SKM-1 (cell line): Measurements from ENCODE around the gene RASSF3.

Experiments used
- DNase-seq: peaks from one replicate; lab custom pipeline; 2025; ENCODE audit not compliant: unreplicated experiment; lab: John Stamatoyannopoulos, UW

The RASSF3 gene

DNA sequence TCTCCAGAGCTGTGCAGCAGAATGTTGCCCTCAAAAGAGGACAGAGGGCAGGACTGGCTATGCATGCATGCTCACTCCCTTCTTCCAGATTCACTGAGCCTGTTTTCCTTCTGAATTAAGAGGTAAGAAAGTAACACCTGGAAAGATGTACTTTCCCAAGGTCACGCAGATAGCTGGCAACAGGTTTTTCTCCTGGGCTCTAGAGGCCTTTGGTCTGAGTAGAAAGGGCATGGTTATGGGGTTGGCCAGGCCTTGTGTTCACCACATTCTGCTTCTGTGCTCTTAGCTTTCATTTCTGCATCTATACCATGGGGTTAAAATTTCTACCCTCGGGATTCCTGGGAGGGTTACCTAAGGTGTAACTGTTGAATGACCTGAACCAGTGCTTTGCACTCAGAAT lies 57.5 kb downstream of the RASSF3 start:
- no peak for DNase-seq

GRCh38 chr12:64669270-64669842 lies 59.1 kb downstream of the RASSF3 start:
- DNase-seq: no peak

DNA sequence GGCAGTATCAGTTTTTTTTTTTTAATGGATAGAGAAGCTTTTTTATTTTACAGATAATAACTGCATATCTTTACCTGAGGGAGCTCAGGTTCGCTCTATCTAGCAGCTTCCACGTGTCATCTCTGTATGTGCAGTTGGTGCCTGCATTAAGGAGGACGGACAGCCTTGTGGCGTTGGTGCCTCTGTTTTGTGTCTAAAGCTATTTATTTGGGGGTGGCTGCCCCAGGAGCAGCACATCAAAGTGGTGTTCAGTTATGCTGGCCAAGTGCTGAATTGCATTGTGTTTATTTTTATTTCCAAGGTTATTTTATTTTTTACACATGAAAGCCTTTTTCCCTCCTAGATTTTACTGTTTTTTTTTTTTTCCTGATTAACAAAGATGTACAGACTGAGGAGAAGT lies 59.7 kb downstream of the RASSF3 start:
- no peak for DNase-seq

GRCh38 chr12:64670919-64671639 lies 60.8 kb downstream of the RASSF3 start:
- no peak for DNase-seq

- no peak for DNase-seq
Observed at GRCh38 chr12:64671681-64672080, 61.4 kb downstream of the RASSF3 start.

DNA sequence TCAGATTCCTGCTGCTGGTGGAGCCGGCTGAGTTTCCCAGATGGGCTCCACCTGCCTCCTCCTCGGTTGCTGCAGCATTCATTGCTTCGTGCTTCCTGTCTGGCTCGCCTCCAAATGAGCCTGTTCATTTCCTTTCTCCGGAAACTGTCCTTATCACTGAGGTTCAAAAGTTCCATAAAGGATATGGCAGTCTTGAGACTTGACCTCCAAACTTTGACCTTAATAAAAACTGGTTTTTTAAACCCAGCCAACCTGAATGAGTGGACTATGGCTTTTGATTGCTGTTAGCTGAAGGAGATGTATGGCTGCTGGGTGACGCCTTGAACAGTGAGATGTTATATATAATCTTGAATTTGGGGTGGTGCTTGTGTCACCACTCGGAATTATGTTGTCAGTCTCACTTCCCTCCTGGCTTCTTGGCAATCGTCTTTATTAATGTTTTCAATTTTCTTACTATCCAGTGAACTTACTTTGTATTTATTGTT lies 62.7 kb downstream of the RASSF3 start:
- no peak for DNase-seq

DNA sequence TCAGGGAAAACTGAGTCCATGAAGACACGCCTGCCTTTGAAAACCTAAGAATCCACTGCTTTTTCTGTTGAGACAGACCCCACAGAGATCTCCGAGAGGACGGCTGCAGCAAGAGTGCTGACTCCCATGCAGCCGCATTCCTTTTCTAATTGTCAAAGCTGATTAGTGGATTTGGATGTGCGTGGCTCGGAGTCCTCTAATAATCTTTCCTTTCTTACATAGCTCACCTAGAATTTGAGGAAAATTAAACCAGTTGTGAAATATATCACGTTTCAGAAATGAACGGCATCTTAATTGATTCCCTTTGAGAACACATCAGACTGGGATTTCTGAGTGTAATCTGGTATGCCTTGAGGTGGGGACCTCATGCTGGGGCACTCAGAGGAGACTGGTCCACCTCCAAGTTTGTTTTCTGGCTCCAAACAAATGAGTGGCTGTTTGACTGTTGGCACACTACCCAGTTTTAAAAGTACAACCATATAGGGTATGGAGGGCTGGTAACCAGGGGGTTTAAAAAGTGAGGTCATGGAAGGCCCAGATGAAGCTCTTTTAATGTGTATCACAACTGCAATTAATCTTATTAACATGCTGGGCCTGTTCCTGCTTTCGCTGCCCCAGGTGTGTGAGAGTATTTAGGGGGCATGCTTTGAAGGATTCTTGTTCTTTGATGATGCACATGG lies 63.3 kb downstream of the RASSF3 start:
- DNase-seq: no peak

DNA sequence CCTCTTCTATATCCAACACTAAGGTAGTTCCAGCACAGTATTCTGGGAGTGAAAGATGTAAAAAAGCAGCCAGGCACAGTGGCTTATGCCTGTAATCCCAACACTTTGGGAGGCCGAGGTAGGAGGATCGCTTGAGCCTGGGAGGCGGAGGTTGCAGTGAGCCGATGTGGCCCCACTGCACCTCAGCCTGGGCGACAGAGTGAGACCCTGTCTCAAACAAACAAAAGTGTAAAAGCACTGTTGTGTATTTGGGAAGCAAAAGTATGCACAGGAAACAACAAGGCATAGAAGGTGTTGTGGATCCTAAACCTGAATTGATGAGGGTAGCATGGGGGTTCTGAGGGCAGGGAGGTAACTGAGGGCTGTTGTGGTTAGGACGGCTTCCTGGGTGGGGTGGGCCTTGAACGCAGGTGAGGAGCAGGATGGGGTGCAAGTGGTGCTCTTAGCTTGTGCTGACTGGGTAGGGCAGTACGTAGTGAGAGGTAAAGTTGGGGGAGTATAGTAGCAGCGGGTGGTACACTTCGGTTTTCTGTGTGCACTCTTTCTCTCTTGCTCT lies 64.2 kb downstream of the RASSF3 start:
- no peak for DNase-seq

GRCh38 chr12:64675795-64676194 lies 65.5 kb downstream of the RASSF3 start:
- DNase-seq: no peak

GRCh38 chr12:64678248-64678647 lies 68.0 kb downstream of the RASSF3 start:
- DNase-seq: no peak

DNA sequence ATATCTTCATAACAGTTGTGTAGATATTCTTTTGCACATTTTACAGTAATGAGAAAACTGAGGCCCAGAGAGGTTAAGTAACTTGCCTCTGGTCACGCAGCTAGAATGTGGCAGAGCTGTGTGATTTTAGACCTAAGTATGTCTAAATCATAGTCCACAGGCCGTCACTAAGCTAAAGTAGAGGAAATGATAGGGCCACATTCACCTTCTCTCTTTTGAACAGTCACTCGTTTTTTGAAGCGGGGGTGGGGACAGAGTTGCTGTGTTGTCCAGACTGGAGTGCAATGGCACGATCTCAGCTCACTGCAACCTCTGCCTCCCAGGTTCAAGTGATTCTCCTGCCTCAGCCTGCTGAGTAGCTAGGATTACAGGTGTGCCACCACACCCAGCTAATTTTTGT lies 68.5 kb downstream of the RASSF3 start:
- DNase-seq: no peak

GRCh38 chr12:64679487-64680001 lies 69.2 kb downstream of the RASSF3 start:
- no peak for DNase-seq

DNA sequence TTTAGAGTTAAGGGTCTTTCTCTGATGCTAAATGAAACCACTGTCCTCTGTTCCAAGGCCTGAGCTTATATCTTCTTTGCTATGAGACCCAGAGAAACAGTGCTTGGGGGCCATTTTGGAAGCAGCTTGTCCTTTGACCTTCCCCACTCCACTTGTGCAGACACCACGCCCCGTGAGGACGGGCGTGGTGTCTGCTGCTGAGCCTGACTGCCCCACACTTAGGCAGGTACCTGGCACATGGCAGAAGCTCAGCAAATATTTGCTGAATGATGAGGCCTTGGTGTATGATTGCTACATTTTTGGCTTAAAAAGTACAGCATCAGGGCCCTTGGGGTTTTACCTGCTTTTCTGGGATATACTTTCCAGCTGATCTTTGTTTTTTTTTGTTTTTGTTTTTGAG lies 69.9 kb downstream of the RASSF3 start:
- DNase-seq: no peak

DNA sequence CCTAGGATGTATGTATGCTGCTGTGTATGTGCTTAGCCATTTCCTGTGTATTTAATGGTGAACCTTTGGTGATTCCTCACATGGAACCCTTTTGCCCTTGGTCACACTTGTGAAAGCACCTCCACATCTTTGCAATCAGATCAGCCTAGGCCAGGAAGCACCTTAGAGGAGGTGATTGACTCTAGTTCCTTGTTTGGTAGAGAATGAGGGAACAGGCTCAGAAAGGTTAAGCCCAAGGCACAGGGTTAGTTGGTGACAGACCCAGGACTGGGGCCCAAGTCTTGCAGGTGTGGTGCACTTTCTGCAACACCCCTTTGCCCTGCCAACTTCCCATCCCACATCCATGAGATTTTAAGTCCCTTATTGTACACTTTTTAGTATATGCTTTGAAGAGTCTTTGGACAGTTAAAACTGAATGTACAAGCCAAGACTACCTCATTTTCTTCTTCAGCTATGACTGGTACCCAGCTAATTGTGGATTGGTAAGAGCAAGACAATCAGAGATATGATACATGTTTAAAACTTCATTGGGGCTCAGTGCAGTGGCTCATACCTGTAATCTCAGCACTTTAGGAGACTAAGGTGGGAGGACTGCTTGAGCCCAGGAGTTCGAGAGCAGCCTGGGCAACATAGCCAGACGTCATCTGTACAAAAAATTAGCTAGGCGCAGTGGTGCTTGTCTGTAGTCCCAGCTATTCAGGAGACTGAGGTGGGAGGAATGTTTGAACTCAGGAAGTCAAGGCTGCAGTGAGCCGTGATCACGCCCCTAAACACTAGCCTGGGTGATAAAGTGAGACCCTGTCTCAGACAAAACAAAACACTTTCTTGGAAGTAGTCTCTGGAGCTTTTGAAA lies 71.1 kb downstream of the RASSF3 start:
- no peak for DNase-seq

- no peak for DNase-seq
Observed at GRCh38 chr12:64682572-64683277, 72.4 kb downstream of the RASSF3 start.

DNA sequence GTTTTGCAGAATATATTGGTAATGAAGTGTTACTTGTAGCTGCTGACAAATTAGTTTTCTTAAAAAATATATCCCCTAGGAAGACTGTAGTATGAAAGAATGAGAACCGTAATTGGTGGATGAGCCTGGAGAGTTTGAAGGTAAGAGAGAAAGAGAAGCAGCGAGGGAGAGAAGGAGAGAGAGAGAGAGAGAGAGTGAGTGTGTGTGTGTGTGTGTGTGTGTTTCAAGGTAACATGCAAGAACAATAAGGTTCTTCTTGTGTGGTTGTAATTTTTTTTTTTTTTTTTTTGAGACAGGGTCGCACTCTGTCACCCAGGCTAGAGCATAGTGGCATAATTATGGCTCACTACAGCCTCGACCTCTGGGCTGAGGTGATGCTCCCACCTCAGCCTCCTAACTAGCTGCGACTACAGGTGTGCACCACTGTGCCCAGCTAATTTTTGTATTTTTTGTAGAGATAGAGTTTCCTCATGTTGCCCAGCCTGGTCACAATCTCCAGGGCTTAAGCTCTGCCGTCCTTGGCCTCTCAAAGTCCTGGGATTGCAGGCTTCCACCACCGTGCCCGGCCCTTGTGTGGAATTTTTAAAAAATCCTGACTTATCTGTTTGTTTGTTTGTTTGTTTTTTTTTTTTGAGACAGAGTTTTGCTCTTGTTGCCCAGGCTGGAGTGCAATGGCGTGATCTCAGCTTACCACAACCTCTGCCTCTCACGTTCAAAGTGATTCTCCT lies 73.7 kb downstream of the RASSF3 start:
- DNase-seq: no peak

GRCh38 chr12:64685050-64685449 lies 74.8 kb downstream of the RASSF3 start:
- DNase-seq: no peak

- DNase-seq: no peak
Observed at GRCh38 chr12:64685605-64686004, 75.3 kb downstream of the RASSF3 start.

- no peak for DNase-seq
Observed at GRCh38 chr12:64687816-64688215, 77.5 kb downstream of the RASSF3 start.

DNA sequence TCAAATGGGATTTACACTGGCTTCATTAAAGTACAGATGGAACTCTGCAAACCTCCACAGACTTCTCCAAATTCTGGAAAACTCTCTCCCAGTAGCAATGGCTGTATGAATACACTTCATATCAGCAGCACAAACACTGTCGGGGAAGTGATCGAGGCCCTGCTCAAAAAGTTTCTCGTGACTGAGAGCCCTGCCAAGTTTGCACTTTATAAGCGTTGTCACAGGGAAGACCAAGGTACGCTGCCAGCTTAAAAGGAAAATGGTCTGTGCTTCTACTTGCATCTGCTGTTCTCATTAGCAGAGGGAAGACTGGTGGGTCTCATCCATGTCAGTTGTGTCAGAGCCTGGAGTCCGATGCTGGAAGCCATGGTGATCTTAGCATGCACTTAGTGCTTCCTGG lies 77.9 kb downstream of the RASSF3 start:
- no peak for DNase-seq
